Kidney epithelial cell (primary cell): Measurements from ENCODE around the gene EIPR1. TPM values are rescaled to one million over a fixed set of nuclear protein-coding genes. Genes with fewer than 3 reads are reported as not detected.

Source experiments
- DNase-seq: peaks from one replicate; pipeline ENCODE4 v3.0.0-alpha.2; 2010; ENCODE audit warnings: low read depth
- H3K27me3 ChIP-seq: 2 replicates; pipeline ENCODE4 v1.6.0; 2011; ENCODE audit warnings: low read length; ENCODE audit not compliant: control insufficient read depth, insufficient read depth
- H3K36me3 ChIP-seq: 2 replicates; pipeline ENCODE4 v1.5.1; 2011; ENCODE audit warnings: low read length; ENCODE audit not compliant: control insufficient read depth, insufficient read depth
- H3K4me3 ChIP-seq: 2 replicates; pipeline ENCODE4 v1.5.1; 2011; ENCODE audit warnings: low read depth, mild to moderate bottlenecking, control low read depth, low read length
- total RNA-seq: library from RNA; depleted of rRNA; stranded (reverse); fragments of >200 nt; gene quantifications from 2 replicates; pipeline ENCODE4 v1.2.3, GENCODE V29; 2015
- TF ChIP-seq, protein P1 (sequence below): IDR thresholded peaks from 2 replicates; pipeline ENCODE4 v1.5.1; 2011; ENCODE audit warnings: mild to moderate bottlenecking, moderate library complexity, low read length, control low read depth, inconsistent platforms; ENCODE audit not compliant: insufficient read depth, poor library complexity, severe bottlenecking

The EIPR1 gene
- total RNA-seq, 1 donor from 2014 or later, result 67.2 TPM

DNA sequence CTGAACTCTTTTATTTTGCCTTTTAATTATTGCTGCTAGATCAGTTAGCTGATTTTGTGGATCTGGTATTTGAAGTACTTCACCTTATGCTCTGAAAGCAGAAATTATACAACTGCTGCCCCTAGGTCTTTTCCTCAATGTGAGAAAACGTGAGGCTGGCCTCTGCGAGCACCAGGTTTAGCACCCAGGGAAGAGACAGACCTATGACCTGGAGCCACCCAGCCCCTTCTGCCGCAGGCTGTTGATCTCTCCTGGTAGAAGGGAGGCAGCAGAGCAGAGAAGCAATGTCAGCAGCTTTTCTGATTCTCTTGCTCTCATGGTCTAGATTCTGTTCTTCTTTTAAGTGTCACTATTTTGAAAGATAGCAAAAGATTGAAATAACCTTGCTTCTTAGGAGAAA is 21.8 kb upstream of the EIPR1 start:
- no peaks in the 10 kb centered on the region for H3K27me3 ChIP-seq
- DNase-seq, result no peak
- H3K4me3 ChIP-seq, result no peak overlapping the region
- H3K36me3 ChIP-seq, result no peaks in the 10 kb centered on the region
- TF ChIP-seq, protein P1, sequence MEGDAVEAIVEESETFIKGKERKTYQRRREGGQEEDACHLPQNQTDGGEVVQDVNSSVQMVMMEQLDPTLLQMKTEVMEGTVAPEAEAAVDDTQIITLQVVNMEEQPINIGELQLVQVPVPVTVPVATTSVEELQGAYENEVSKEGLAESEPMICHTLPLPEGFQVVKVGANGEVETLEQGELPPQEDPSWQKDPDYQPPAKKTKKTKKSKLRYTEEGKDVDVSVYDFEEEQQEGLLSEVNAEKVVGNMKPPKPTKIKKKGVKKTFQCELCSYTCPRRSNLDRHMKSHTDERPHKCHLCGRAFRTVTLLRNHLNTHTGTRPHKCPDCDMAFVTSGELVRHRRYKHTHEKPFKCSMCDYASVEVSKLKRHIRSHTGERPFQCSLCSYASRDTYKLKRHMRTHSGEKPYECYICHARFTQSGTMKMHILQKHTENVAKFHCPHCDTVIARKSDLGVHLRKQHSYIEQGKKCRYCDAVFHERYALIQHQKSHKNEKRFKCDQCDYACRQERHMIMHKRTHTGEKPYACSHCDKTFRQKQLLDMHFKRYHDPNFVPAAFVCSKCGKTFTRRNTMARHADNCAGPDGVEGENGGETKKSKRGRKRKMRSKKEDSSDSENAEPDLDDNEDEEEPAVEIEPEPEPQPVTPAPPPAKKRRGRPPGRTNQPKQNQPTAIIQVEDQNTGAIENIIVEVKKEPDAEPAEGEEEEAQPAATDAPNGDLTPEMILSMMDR, result no peak

DNA sequence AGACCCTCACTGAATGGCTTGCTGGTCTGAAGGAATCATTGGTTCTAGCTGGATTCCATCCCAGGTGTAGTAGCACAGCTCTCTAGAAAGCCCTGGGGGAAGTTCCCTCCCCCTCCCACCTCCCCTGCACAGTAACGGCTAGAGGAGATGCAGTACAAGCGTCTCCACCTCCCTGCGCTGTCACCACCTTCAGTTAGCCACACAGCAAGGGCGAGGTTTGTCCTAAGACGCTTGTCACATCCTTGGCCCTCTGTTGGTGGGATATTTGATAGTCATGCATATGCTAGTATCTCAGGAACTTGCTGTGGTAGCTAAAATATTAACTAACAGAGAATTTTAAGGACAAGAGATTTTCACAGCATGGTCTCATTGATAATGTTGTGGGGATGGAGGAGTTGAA is 21.2 kb upstream of the EIPR1 start:
- TF ChIP-seq, protein P1, result no peak
- no peak for DNase-seq
- no peak overlapping the region for H3K4me3 ChIP-seq
- no peaks in the 10 kb centered on the region for H3K27me3 ChIP-seq
- H3K36me3 ChIP-seq, result no peaks in the 10 kb centered on the region

DNA sequence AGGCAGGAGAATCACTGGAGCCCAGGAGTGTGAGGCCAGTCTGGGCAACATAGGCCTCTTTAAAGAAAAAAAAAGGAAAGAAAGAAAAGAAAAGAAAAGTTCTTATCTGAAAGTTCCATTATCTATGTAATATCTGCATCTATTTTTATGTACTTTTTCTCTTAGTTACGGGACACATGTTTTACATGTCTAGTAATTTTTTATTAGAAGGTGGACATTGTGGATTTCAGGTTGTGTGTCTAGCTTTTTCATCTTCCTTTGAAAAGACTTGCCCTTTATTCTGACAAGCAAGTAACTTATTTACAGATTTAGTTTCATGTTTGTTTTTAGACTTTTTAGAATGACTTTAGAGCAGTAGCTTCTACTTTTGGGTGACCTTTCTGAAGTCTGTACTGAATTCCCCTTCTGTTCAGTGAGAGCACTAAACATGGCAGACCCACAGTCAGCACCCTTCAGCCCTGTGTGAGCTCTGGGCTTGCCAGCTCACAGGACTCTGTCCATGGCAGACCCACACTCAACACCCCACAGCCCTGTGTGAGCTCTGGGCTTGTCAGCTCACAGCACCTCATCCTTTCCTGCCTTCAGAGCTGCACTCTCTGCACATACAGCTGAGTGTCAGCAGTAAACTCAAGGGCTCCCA is 19.4 kb upstream of the EIPR1 start:
- no peak for DNase-seq
- TF ChIP-seq, protein P1, result no peak
- Histone ChIP-seq H3K27me3 (no peaks in the 10 kb centered on the region), H3K36me3 (no peaks in the 10 kb centered on the region), H3K4me3 (no peak overlapping the region)

DNA sequence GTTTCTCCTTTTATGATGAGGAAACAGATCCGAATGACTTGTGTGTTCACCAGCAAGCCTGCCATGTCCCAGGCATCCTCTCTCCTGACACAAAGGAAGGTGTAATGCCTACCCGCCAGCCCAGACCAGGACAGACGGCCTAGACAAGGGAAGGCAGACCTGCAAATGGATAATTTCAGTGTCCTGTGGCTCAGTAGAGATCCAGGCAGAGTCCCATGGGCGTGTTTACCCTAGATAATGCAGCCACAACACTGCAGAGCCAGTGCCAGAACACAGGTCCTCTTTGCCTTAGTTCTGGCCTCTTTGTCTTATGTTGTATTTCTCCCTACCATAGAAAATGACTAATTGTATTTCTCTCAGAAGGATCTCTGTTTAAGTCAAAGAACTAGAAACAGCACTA is 14.6 kb upstream of the EIPR1 start:
- TF ChIP-seq, protein P1, result no peak
- no peak overlapping the region for H3K4me3 ChIP-seq
- H3K36me3 ChIP-seq, result peaks cover 2% of the 10 kb centered on the region
- no peak for DNase-seq
- H3K27me3 ChIP-seq, result no peaks in the 10 kb centered on the region

DNA sequence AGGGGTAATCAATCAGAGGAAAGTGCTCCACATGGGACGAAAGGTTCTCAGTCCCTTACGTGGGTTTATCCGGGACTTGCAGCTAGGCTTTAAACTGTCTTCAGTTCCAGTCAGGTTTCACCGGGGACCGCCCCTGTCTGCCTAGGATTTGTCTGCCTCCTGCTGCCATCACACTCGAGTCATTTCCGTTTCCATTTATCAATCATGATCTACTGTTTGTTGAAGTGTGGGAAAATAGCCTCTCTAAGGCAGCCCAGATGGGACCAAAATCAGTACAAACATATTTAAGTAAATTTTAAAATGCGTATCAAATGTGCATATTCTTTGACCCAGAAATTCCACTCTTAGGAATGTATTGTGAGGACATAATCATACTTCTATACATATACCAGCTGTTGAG is 12.4 kb upstream of the EIPR1 start:
- Histone ChIP-seq H3K27me3 (no peaks in the 10 kb centered on the region), H3K4me3 (no peak overlapping the region), H3K36me3 (peaks cover 2% of the 10 kb centered on the region)
- no peak for DNase-seq
- TF ChIP-seq, protein P1, result no peak

DNA sequence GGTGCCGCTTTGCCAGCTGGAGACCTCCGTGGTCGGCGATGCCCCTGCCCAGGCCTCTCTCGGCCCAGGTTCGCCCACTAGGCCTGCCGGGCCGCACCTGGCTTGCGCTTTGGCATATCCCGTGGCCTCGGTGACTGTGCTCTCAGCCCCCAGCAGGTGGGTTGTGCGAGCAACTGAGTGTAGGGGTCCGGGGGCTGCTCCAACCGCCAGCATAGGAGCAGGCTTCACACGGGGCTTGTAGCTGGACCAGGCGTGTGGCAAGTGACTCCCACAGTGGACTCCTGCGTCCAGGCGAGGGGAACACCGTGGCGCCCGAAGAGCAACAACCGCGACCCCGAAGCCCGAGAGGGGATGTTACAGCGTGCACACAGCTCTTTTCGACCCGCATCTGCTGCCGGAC is 11.6 kb upstream of the EIPR1 start:
- no peak overlapping the region for H3K4me3 ChIP-seq
- H3K36me3 ChIP-seq, result peaks cover 2% of the 10 kb centered on the region
- H3K27me3 ChIP-seq, result no peaks in the 10 kb centered on the region
- DNase-seq, result no peak
- TF ChIP-seq, protein P1, result no peak
